Fibroblast of lung (primary cell): ENCODE measurements around the gene SCN1B. TPM values are rescaled to one million over a fixed set of nuclear protein-coding genes. Genes with fewer than 3 reads are reported as not detected.

Experiments
- DNase-seq, 2 donors: peaks; one replicate each; pipeline versions ENCODE4 v3.0.0 to v3.0.0-alpha.2; 2010; ENCODE audit warnings: low read depth in 2 of 2
- H2AFZ ChIP-seq: 2 replicates; pipeline ENCODE4 v1.5.1; 2012; ENCODE audit warnings: low read length, control low read depth, inconsistent platforms
- H3K27ac ChIP-seq: 2 replicates; pipeline ENCODE4 v1.5.1; 2011; ENCODE audit warnings: low read length, control low read depth; ENCODE audit not compliant: insufficient read depth
- H3K27me3 ChIP-seq: 2 replicates; pipeline ENCODE4 v1.5.1; 2011; ENCODE audit warnings: mild to moderate bottlenecking, low read length; ENCODE audit not compliant: control insufficient read depth, insufficient read depth
- H3K36me3 ChIP-seq: 2 replicates; pipeline ENCODE4 v1.5.1; 2011; ENCODE audit warnings: low read length; ENCODE audit not compliant: control insufficient read depth, insufficient read depth
- H3K4me1 ChIP-seq: 2 replicates; pipeline ENCODE4 v1.5.1; 2011; ENCODE audit warnings: low read length; ENCODE audit not compliant: control insufficient read depth, insufficient read depth; ENCODE audit errors: extremely low read depth
- H3K4me2 ChIP-seq: 2 replicates; pipeline ENCODE4 v1.5.1; 2011; ENCODE audit warnings: low read length, control low read depth; ENCODE audit not compliant: insufficient read depth; ENCODE audit errors: extremely low read depth
- H3K4me3 ChIP-seq, 4 experiments: fragments of 200-600 bp in 1 of 4; sonication (generic) in 1 of 4; replicated peaks in 1 of 4; 2 replicates each; pipeline ENCODE4 v1.5.1; 2011 to 2016; ENCODE audit warnings: low read length in 4 of 4, low read depth in 3 of 4, mild to moderate bottlenecking in 3 of 4, control low read depth in 2 of 4, inconsistent platforms in 1 of 4, mixed read lengths in 1 of 4; ENCODE audit not compliant: insufficient read depth in 1 of 4; ENCODE audit errors: control extremely low read depth in 1 of 4
- H3K79me2 ChIP-seq: 2 replicates; pipeline ENCODE4 v1.5.1; 2012; ENCODE audit warnings: mild to moderate bottlenecking, low read length, inconsistent platforms; ENCODE audit not compliant: control insufficient read depth, insufficient read depth
- H3K9ac ChIP-seq: 2 replicates; pipeline ENCODE4 v1.5.1; 2011; ENCODE audit warnings: mild to moderate bottlenecking, low read length, control low read depth; ENCODE audit not compliant: insufficient read depth
- H3K9me3 ChIP-seq: 2 replicates; pipeline ENCODE4 v1.5.1; 2012; ENCODE audit warnings: low read depth, low read length; ENCODE audit not compliant: control insufficient read depth, insufficient read depth
- H4K20me1 ChIP-seq: 2 replicates; pipeline ENCODE4 v1.5.1; 2011; ENCODE audit warnings: low read length; ENCODE audit not compliant: control insufficient read depth, insufficient read depth; ENCODE audit errors: extremely low read depth
- CTCF ChIP-seq, 2 donors: IDR thresholded peaks in 1 of 2; conservative IDR thresholded peaks in 1 of 2; 1 replicate in 1 of 2; 2 replicates in 1 of 2; pipeline ENCODE4 v1.5.1; 2011 to 2012; ENCODE audit warnings: low read length in 2 of 2, control low read depth in 1 of 2, inconsistent platforms in 1 of 2, low read depth in 1 of 2, mild to moderate bottlenecking in 1 of 2
- EZH2 ChIP-seq: IDR thresholded peaks from 2 replicates; pipeline ENCODE4 v1.5.1; 2012; ENCODE audit warnings: low read length, control low read depth, mild to moderate bottlenecking; ENCODE audit errors: missing control alignments
- polyA plus RNA-seq, 2 donors: library from polyadenylated mRNA; depleted of rRNA in 1 of 2; stranded (reverse) in 1 of 2; unstranded in 1 of 2; fragments of >200 nt; gene quantifications; 2 replicates each; pipeline ENCODE4 v1.2.1, GENCODE V29; 2011 to 2012; ENCODE audit warnings: missing spikeins in 1 of 2
- total RNA-seq: library from RNA; depleted of rRNA; stranded (reverse); fragments of >200 nt; gene quantifications from 2 replicates; pipeline ENCODE4 v1.2.1, GENCODE V29; 2014

SCN1B gene
- total and polyA plus RNA-seq, 2 donors (not counting 1 experiment from before 2014, with no cell fraction given) = 11.0 to 14.5 TPM

GRCh38 chr19:35045667-35046300 lies 15.5 kb downstream of the SCN1B start:
- Histone ChIP-seq H3K4me2 (no peak overlapping the region), H3K27ac (no peak overlapping the region), H3K9ac (no peak overlapping the region), H3K4me3 (no peak overlapping the region), H2AFZ (no peak overlapping the region), H3K4me1 (peaks cover 2% of the 10 kb centered on the region), H3K36me3 (no peaks in the 10 kb centered on the region), H3K9me3 (no peaks in the 10 kb centered on the region), H4K20me1 (no peaks in the 10 kb centered on the region), H3K79me2 (no peaks in the 10 kb centered on the region), H3K27me3 (no peaks in the 10 kb centered on the region)
- peak in 1 of 2 donors; percentile 26 for DNase-seq
- TF ChIP-seq EZH2 (no peak), CTCF (conservative IDR thresholded peaks at IDR 0.05 in 1 of 2, IDR thresholded peaks at IDR 0.05 in 1 of 2; ENCODE audit: low read depth in 1 of 2, low read length in 2 of 2) (peak; percentile 24 to 53)

GRCh38 chr19:35046461-35046860 lies 16.2 kb downstream of the SCN1B start:
- no peak for DNase-seq
- Histone ChIP-seq H3K4me2 (no peak overlapping the region), H4K20me1 (no peaks in the 10 kb centered on the region), H3K9me3 (no peaks in the 10 kb centered on the region), H3K4me1 (no peaks in the 10 kb centered on the region), H3K79me2 (no peaks in the 10 kb centered on the region), H3K27me3 (no peaks in the 10 kb centered on the region), H3K27ac (no peak overlapping the region), H3K9ac (no peak overlapping the region), H3K4me3 (no peak overlapping the region), H3K36me3 (no peaks in the 10 kb centered on the region), H2AFZ (no peak overlapping the region)
- no peak for TF ChIP-seq EZH2
- TF ChIP-seq CTCF (conservative IDR thresholded peaks at IDR 0.05 in 1 of 2, IDR thresholded peaks at IDR 0.05 in 1 of 2; ENCODE audit: low read depth in 1 of 2, low read length in 2 of 2) = no peak

GRCh38 chr19:35048911-35049411 lies 18.7 kb downstream of the SCN1B start:
- no peak for DNase-seq
- TF ChIP-seq CTCF (conservative IDR thresholded peaks at IDR 0.05 in 1 of 2, IDR thresholded peaks at IDR 0.05 in 1 of 2; ENCODE audit: low read depth in 1 of 2, low read length in 2 of 2) = no peak
- no peak for TF ChIP-seq EZH2

More at GRCh38 chr19:35048911-35049411, 18.7 kb downstream of the SCN1B start:
- no peaks in the 10 kb centered on the region for H3K36me3 ChIP-seq
- no peak overlapping the region for H3K4me2 ChIP-seq
- no peaks in the 10 kb centered on the region for H3K27me3 ChIP-seq
- H3K9ac ChIP-seq = no peak overlapping the region
- H3K27ac ChIP-seq = no peak overlapping the region
- H3K79me2 ChIP-seq = no peaks in the 10 kb centered on the region
- no peaks in the 10 kb centered on the region for H3K4me1 ChIP-seq
- H3K4me3 ChIP-seq = no peak overlapping the region
- no peak overlapping the region for H2AFZ ChIP-seq
- H4K20me1 ChIP-seq = no peaks in the 10 kb centered on the region
- no peaks in the 10 kb centered on the region for H3K9me3 ChIP-seq
